ENCODE measurements around the gene C9. TPM values are rescaled to one million over a fixed set of nuclear protein-coding genes. Genes with fewer than 3 reads are reported as not detected.
A peak's percentile ranks its signal among the peaks of the same experiment; 100 is the strongest.

Gene C9
- total RNA-seq (under 1 TPM in 1 of 2 donors, not detected in 1; 0.58 TPM), polyA plus RNA-seq (ENCODE audit: insufficient read length in 6 of 6) (not detected)
- long read RNA-seq, donor 1: 0 reads
- long read RNA-seq, donor 2: 0 reads
- long read RNA-seq, donor 3: 0 reads
- long read RNA-seq, donor 4: 0 reads
- long read RNA-seq, donor 5: 0 reads
- long read RNA-seq, donor 6: 0 reads
- long read RNA-seq, donor 7: 0 reads
- long read RNA-seq, donor 8: 0 reads
- long read RNA-seq, donor 9: 0 reads
- long read RNA-seq, donor 10: 0 reads
- long read RNA-seq, donor 11: 0 reads
- long read RNA-seq, donor 12: 0 reads

DNA sequence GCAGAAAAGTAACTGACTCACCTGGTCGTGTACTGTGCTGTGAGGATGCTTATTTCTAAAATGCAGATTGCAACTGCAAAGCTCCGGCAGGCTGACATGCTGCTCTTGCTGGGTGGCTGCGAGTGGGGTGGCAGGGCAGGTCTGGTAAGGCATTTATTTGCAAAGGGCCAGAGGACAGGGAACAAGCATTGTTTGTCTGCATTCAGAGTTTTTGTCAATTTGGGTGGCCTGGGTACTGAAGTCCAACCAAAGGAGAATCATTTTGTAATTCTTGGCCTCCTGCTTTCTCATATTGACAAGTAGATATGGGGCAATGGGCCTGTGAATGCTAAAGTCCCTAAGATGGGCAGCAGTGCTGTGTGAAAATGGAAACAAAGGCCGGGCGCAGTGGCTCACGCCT lies at the start of gene C9:
Gene C9 (minus strand): TSS at position 129 of the 400 bp plus-strand sequence. CDS start 31 bp downstream, at position 98.
- Histone ChIP-seq H3K27ac (no peak within 1 kb of the TSS), H3K9me3 (no peaks in the 10 kb centered on the region), H3K4me3 (no peak within 1 kb of the TSS), H3K4me1 (no peaks in the 10 kb centered on the region), H3K27me3 (no peaks in the 10 kb centered on the region), H3K36me3 (no peaks in the 10 kb centered on the region)
- TF ChIP-seq, protein P1, sequence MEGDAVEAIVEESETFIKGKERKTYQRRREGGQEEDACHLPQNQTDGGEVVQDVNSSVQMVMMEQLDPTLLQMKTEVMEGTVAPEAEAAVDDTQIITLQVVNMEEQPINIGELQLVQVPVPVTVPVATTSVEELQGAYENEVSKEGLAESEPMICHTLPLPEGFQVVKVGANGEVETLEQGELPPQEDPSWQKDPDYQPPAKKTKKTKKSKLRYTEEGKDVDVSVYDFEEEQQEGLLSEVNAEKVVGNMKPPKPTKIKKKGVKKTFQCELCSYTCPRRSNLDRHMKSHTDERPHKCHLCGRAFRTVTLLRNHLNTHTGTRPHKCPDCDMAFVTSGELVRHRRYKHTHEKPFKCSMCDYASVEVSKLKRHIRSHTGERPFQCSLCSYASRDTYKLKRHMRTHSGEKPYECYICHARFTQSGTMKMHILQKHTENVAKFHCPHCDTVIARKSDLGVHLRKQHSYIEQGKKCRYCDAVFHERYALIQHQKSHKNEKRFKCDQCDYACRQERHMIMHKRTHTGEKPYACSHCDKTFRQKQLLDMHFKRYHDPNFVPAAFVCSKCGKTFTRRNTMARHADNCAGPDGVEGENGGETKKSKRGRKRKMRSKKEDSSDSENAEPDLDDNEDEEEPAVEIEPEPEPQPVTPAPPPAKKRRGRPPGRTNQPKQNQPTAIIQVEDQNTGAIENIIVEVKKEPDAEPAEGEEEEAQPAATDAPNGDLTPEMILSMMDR (IDR thresholded peaks at IDR 0.05): no peak
- ATAC-seq (no peak), DNase-seq (no peak)
- intact Hi-C loops (cut with DNase I): no loop called here

DNA sequence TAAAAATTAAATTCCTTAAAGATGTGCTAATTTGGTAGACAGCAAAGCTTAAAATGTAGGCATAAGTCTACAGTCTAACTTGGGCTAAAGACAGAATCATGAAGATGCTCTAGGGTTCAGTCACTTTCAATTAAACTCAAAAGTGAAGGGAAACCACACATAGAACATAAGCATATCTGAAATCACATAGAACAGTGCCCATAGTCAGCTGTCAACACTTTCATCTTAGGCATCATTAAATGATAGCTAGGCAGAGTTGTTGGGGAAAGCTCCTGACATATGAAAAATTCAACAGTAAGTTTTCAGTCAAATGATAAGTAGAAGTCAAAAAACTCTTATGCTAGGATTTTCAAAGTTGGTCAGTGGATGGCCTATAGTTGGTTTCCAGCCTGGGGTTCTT lies 49.5 kb upstream of the C9 start:
- peaks cover 28 to 71% of the 10 kb centered on the region in 2 donors for H3K4me1 ChIP-seq
- no peak for ATAC-seq
- H3K36me3 ChIP-seq: no peaks in the 10 kb centered on the region
- no peaks in the 10 kb centered on the region for H3K9me3 ChIP-seq
- TF ChIP-seq, protein P1 (IDR thresholded peaks at IDR 0.05): no peak
- no peak overlapping the region for H3K27ac ChIP-seq
- intact Hi-C loops (cut with DNase I): no loop called here
- no peaks in the 10 kb centered on the region for H3K27me3 ChIP-seq
- no peak for DNase-seq
- H3K4me3 ChIP-seq: no peak overlapping the region

DNA sequence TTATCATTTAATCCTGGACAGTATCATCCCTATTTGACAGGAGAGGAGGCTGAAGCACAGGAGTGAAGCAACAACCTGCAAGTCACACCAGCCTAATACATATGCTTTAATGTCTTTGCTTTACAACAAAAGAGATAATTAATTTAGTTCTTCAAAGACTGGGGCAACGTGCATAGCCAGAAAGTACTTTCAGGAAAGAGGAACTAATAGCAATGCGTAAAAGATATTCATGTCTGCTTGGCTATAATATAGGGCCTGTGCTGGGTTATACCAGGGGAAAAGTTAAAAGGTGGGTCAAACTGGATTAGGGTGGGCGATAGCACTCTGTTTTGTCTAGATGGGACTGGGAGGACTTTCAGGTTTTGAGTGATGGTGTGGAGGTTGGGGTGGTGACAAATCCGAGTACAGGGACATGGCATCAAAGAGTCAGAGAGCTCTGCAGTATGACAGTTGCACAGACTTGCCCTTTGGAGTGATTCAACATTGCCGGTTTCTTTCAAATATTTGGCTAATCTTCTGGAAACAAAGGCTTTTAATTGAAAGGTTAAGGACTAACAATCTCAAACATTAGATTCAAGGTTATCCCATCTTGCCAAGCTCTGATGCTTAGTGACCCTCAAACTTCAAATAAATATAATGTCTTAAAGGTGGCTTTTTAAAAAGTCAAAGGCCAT lies 48.6 kb upstream of the C9 start:
- Histone ChIP-seq H3K36me3 (no peaks in the 10 kb centered on the region), H3K4me3 (no peak overlapping the region), H3K27me3 (no peaks in the 10 kb centered on the region), H3K4me1 (peaks cover 34 to 71% of the 10 kb centered on the region in 2 donors), H3K9me3 (no peaks in the 10 kb centered on the region), H3K27ac (peak overlapping the region in 1 of 2 donors; percentile 79)
- DNase-seq (no peak), ATAC-seq (no peak)
- TF ChIP-seq, protein P1 (IDR thresholded peaks at IDR 0.05): no peak
- intact Hi-C loops (cut with DNase I): no loop called here

DNA sequence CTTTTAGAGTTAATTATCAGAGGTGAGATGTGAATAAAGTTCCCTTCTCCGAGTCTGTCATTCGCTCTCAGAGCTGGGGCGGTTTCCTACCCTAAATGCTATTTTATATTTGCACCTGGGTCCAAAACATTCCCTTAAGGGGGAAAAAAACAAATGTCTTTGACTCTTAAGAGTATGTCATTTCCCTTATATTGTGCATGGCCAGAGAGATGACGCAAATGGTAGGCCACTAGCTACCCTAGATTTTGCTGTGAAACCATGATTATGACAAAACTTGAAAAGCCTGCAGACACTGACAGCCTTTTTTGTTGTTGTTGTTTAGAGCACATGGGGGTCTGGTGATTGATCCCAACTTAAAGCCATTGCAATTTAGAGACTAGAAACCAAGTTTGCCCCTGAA lies 47.7 kb upstream of the C9 start:
- no peaks in the 10 kb centered on the region for H3K36me3 ChIP-seq
- peak overlapping the region; percentile 54 to 79 for H3K27ac ChIP-seq
- no peak for ATAC-seq
- no peak overlapping the region for H3K4me3 ChIP-seq
- DNase-seq: no peak
- peaks cover 34 to 74% of the 10 kb centered on the region in 2 donors for H3K4me1 ChIP-seq
- no peaks in the 10 kb centered on the region for H3K9me3 ChIP-seq
- TF ChIP-seq, protein P1 (IDR thresholded peaks at IDR 0.05): no peak
- H3K27me3 ChIP-seq: no peaks in the 10 kb centered on the region
- intact Hi-C loops (cut with DNase I): no loop called here

DNA sequence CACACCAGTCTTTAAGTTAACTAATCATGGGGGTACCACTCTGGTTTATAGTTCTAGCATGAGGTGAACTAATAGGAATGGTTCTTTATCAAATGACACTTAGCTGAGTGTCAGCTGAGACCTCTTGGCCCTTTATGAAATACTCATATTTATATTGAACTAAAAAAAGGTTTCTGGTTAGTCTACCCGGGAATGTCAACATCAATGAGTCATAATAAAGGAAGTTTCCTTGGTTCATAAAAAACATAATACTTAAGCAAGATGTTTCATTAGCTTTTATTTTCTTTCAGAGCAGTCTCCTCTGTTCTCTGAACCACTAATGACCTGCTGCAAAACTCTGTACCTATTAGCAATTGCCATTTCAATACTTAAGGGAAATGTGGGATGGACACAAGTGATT lies 46.8 kb upstream of the C9 start:
- Histone ChIP-seq H3K4me3 (no peak overlapping the region), H3K9me3 (no peaks in the 10 kb centered on the region), H3K27me3 (no peaks in the 10 kb centered on the region), H3K4me1 (peaks cover 34 to 69% of the 10 kb centered on the region in 2 donors), H3K27ac (peak overlapping the region; percentile 54 to 79), H3K36me3 (peaks cover 0 to 3% of the 10 kb centered on the region in 2 donors)
- intact Hi-C loops (cut with DNase I): no loop called here
- TF ChIP-seq, protein P1 (IDR thresholded peaks at IDR 0.05): no peak
- DNase-seq (no peak), ATAC-seq (peak; percentile 83)

All from left lung (tissue), 14 donors.